BJ (cell line): ENCODE results near the gene EXD1. TPM values are rescaled to one million over a fixed set of nuclear protein-coding genes. Genes with fewer than 3 reads are reported as not detected.
"Not testable (repeated sequence)": the region's sequence is repeated elsewhere in the genome, so short reads cannot be mapped to it uniquely, and the experiment has no call there.

Experiments
- CTCF ChIA-PET: fragments of 350-600 bp; formaldehyde crosslinking; extraction: SDS; loops from one replicate; lab custom pipeline; 2021; ENCODE audit warnings: antibody characterized with exemption, inconsistent platforms; lab: Yijun Ruan, JAX
- POLR2A ChIA-PET: fragments of 300-600 bp; sonication (Branson Sonifier 250); formaldehyde crosslinking; extraction: SDS; loops from one replicate; lab custom pipeline; 2021; ENCODE audit warnings: antibody characterized with exemption; lab: Charles Lee
- DNase-seq: peaks from one replicate; pipeline ENCODE4 v3.0.0-alpha.2; 2011; ENCODE audit warnings: low read depth
- H3K27me3 ChIP-seq: 2 replicates; pipeline ENCODE4 v1.6.0; 2011; ENCODE audit warnings: low read length; ENCODE audit not compliant: control insufficient read depth, insufficient read depth
- H3K36me3 ChIP-seq: 2 replicates; pipeline ENCODE4 v1.5.1; 2011; ENCODE audit warnings: low read length; ENCODE audit not compliant: control insufficient read depth, insufficient read depth
- H3K4me3 ChIP-seq: 2 replicates; pipeline ENCODE4 v1.5.1; 2011; ENCODE audit warnings: low read depth, mild to moderate bottlenecking, control low read depth, low read length
- CTCF ChIP-seq: IDR thresholded peaks from 2 replicates; pipeline ENCODE4 v1.5.1; 2011; ENCODE audit warnings: low read depth, mild to moderate bottlenecking, control low read depth, inconsistent platforms, low read length, moderate library complexity; ENCODE audit not compliant: insufficient read depth
- polyA plus RNA-seq: library from polyadenylated mRNA; depleted of rRNA; stranded (reverse); fragments of >200 nt; gene quantifications from 2 replicates; pipeline ENCODE4 v1.2.3, GENCODE V29; 2011

Gene EXD1
- polyA plus RNA-seq, 1 experiment: not detected

- ChIA-PET POLR2A (no interaction called here), CTCF (no interaction called here)
- Histone ChIP-seq H3K36me3 (peaks cover 6% of the 10 kb centered on the region), H3K27me3 (no peaks in the 10 kb centered on the region), H3K4me3 (no peak overlapping the region)
- TF ChIP-seq CTCF: no peak
- no peak for DNase-seq
These were observed 39.3 kb upstream of the EXD1 start for GRCh38 chr15:41269887-41270286.

- ChIA-PET CTCF (interaction anchor here (1.4 to 1.6 kb wide), 2 partner anchors 9 to 10 kb away, joined by 3 to 4 read pairs; no protein-coding TSS in a partner anchor), POLR2A (no interaction called here)
- H3K4me3 ChIP-seq: no peak overlapping the region
- no peak for DNase-seq
- TF ChIP-seq CTCF: no peak
- H3K36me3 ChIP-seq: 0 out of 2 replicates have a peak, but pooled peaks cover 5% of the 10 kb centered on the region
- no peaks in the 10 kb centered on the region for H3K27me3 ChIP-seq
These were observed 33.4 kb upstream of the EXD1 start for GRCh38 chr15:41263891-41264351.

GRCh38 chr15:41262571-41262970 lies 32.0 kb upstream of the EXD1 start:
- no peak for DNase-seq
- Histone ChIP-seq H3K27me3 (no peaks in the 10 kb centered on the region), H3K4me3 (no peak overlapping the region), H3K36me3 (0 out of 2 replicates have a peak, but pooled peaks cover 5% of the 10 kb centered on the region)
- ChIA-PET CTCF (no interaction called here), POLR2A (no interaction called here)
- no peak for TF ChIP-seq CTCF

GRCh38 chr15:41260924-41261323 lies 30.4 kb upstream of the EXD1 start:
- DNase-seq, H3K27me3 ChIP-seq, H3K4me3 ChIP-seq, CTCF ChIA-PET, H3K36me3 ChIP-seq, POLR2A ChIA-PET: not testable (repeated sequence)

- Histone ChIP-seq H3K4me3 (no peak overlapping the region), H3K27me3 (no peaks in the 10 kb centered on the region), H3K36me3 (0 out of 2 replicates have a peak, but pooled peaks cover 5% of the 10 kb centered on the region)
- no peak for DNase-seq
- TF ChIP-seq CTCF: no peak
- ChIA-PET POLR2A (interaction anchor here (0.6 kb wide), 1 partner anchor 13 kb away, joined by 3 read pairs; no protein-coding TSS in a partner anchor), CTCF (interaction anchor here (0.5 to 1.2 kb wide), 4 partner anchors 11 to 534 kb away, joined by 3 to 5 read pairs (median 3); no protein-coding TSS in a partner anchor)
These were observed 29.1 kb upstream of the EXD1 start for GRCh38 chr15:41259546-41260189.
